ENCODE data around the gene VAV3. TPM values are rescaled to one million over a fixed set of nuclear protein-coding genes. Genes with fewer than 3 reads are reported as not detected.

Gene VAV3
- total and polyA plus RNA-seq, 12 donors: 1.1 to 8.5 (median 4.1) TPM

DNA sequence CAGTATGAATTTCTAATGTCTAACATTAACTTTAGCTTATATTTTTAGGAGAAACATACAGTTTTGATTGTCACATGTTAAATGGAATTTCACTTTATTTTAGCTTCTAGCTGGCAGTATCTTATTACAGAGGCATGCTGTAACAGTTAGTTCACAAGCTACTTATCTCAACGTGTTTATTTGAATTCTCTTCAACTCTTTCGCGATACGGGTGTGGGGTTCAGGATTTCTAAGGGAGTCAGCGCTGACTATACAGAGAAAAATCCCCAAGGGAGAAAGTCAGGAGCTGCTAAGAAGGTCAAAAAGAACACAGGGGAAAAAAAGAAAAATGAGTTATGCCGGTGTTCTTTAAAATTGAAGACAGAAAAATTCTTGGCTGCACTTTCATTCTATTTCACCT is 296.2 kb downstream of the VAV3 start:
- no peak for DNase-seq
- Histone ChIP-seq H3K36me3 (replicated peaks in 1 of 2) (no peaks in the 10 kb centered on the region), H3K27ac (no peak overlapping the region), H3K9me3 (replicated peaks in 1 of 3) (no peaks in the 10 kb centered on the region), H3K4me1 (replicated peaks in 1 of 2) (no peaks in the 10 kb centered on the region), H3K4me3 (no peak overlapping the region), H3K27me3 (no peaks in the 10 kb centered on the region)
- WGBS, 4 donors: 66 to 73% (median 70%) methylated on average over 6 of the region's 6 CpGs
- TF ChIP-seq, protein P1, sequence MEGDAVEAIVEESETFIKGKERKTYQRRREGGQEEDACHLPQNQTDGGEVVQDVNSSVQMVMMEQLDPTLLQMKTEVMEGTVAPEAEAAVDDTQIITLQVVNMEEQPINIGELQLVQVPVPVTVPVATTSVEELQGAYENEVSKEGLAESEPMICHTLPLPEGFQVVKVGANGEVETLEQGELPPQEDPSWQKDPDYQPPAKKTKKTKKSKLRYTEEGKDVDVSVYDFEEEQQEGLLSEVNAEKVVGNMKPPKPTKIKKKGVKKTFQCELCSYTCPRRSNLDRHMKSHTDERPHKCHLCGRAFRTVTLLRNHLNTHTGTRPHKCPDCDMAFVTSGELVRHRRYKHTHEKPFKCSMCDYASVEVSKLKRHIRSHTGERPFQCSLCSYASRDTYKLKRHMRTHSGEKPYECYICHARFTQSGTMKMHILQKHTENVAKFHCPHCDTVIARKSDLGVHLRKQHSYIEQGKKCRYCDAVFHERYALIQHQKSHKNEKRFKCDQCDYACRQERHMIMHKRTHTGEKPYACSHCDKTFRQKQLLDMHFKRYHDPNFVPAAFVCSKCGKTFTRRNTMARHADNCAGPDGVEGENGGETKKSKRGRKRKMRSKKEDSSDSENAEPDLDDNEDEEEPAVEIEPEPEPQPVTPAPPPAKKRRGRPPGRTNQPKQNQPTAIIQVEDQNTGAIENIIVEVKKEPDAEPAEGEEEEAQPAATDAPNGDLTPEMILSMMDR (IDR thresholded peaks at IDR 0.05): no peak
- TF ChIP-seq POLR2A (IDR thresholded peaks at IDR 0.05): no peak
- intact Hi-C loops (cut with DNase I): no loop called here

DNA sequence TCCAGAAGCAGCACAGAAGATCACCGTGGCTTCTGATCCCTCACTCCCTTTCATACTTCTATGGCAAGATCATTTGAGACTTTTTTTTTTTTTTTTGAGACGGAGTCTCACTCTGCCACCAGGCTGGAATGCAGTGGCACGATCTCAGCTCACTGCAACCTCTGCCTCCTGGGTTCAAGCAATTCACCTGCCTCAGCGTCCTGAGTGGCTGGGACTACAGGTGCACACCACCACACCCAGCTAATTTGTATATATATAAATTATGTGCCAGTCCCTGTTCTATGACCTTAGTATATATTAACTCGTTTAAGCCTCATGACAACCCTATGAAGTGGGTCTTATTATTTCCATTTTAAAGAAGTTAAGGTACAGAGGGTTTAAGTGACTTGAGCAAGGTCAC is 298.5 kb downstream of the VAV3 start:
- intact Hi-C loops (cut with DNase I): no loop called here
- no peak for DNase-seq
- no peaks in the 10 kb centered on the region for H3K36me3 ChIP-seq (replicated peaks in 1 of 2)
- H3K27me3 ChIP-seq: no peaks in the 10 kb centered on the region
- no peaks in the 10 kb centered on the region for H3K9me3 ChIP-seq (replicated peaks in 1 of 3)
- no peak overlapping the region for H3K27ac ChIP-seq
- TF ChIP-seq, protein P1 (IDR thresholded peaks at IDR 0.05): no peak
- TF ChIP-seq POLR2A (IDR thresholded peaks at IDR 0.05): no peak
- H3K4me1 ChIP-seq (replicated peaks in 1 of 2): no peaks in the 10 kb centered on the region
- H3K4me3 ChIP-seq: no peak overlapping the region
- 73 to 88% (median 82%) methylated on average over 5 of the region's 5 CpGs for WGBS, 4 donors

DNA sequence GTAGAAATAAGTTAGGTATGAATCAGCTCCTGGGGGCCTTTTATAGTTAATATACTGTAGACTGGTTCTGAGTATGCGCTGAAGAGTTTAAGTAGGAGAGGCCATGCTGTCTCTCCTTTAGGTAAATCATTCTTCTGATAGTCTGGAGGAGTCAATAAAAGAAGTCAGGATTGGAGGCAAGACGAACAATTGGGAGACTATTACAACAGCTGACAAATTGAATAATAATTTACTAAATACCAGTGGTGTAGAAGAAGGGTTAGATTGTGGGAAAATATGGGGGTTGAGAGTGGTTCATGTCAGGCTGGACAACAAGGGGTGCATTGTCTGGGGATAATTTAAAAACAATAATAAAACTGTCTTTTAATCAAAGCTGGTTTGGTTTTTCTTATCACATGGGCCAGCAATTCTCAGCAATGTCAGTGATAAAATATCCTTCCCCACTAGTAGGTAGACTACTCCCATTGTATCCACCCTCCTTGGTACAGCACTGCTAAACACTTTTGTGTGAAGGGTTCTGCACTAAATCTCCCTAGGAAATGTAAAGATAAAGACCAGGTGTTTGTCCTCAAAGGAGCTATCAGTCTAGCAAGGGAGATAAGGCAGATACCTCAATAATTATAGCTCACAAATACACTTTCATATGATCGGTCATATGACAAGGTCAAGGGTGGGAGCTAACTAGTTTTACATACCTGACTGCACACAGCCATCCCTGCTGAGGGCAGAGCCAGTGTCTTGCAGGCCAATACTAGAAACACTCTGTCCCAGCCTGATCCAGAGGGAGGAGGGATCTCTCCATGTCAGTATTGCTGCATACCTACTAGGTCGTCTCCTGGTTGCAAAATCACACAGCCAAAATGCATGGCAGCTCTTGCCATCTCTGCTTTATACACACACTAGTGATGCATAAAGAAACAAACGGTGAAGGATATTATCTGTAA is 299.7 kb downstream of the VAV3 start:
- no peak for DNase-seq
- 63 to 68% (median 67%) methylated on average over 5 of the region's 5 CpGs for WGBS, 4 donors
- Histone ChIP-seq H3K4me3 (no peak overlapping the region), H3K4me1 (replicated peaks in 1 of 2) (no peaks in the 10 kb centered on the region), H3K36me3 (replicated peaks in 1 of 2) (no peaks in the 10 kb centered on the region), H3K27ac (no peak overlapping the region), H3K27me3 (no peaks in the 10 kb centered on the region), H3K9me3 (replicated peaks in 1 of 3) (no peaks in the 10 kb centered on the region)
- TF ChIP-seq, protein P1 (IDR thresholded peaks at IDR 0.05): no peak
- no peak for TF ChIP-seq POLR2A (IDR thresholded peaks at IDR 0.05)
- intact Hi-C loops (cut with DNase I): no loop called here

DNA sequence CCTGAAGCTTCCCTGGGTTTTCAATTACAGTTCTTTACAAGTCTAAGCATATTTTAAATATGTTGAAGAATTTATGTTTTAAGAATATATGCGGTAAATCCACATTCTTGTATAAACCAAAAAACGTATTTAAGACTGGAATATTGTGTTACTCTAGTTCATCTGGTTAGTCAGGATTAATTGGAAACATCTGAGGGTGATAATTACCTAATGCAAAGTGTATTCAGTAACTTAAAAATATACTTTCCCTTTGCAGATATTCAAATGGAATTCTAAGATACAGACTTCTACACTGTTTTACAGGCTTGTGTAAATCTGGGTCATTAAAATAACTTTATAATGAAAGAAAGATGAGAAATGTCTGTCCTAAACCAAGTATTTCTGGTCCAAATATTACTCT is 302.0 kb downstream of the VAV3 start:
- H3K9me3 ChIP-seq (replicated peaks in 1 of 3): no peaks in the 10 kb centered on the region
- TF ChIP-seq, protein P1 (IDR thresholded peaks at IDR 0.05): no peak
- no peak for TF ChIP-seq POLR2A (IDR thresholded peaks at IDR 0.05)
- intact Hi-C loops (cut with DNase I): no loop called here
- no peak overlapping the region for H3K4me3 ChIP-seq
- H3K27ac ChIP-seq: no peak overlapping the region
- no peak for DNase-seq
- no peaks in the 10 kb centered on the region for H3K4me1 ChIP-seq (replicated peaks in 1 of 2)
- WGBS, 4 donors: 75 to 90% (median 85%) methylated on average over 2 of the region's 2 CpGs
- H3K27me3 ChIP-seq: no peaks in the 10 kb centered on the region
- no peaks in the 10 kb centered on the region for H3K36me3 ChIP-seq (replicated peaks in 1 of 2)

Measured in adrenal gland (tissue), 12 donors.